Measurements from ENCODE around the gene ADD3. TPM values are rescaled to one million over a fixed set of nuclear protein-coding genes. Genes with fewer than 3 reads are reported as not detected.

ADD3 gene
- total RNA-seq, 1 donor from 2014 or later, result 128 TPM

DNA sequence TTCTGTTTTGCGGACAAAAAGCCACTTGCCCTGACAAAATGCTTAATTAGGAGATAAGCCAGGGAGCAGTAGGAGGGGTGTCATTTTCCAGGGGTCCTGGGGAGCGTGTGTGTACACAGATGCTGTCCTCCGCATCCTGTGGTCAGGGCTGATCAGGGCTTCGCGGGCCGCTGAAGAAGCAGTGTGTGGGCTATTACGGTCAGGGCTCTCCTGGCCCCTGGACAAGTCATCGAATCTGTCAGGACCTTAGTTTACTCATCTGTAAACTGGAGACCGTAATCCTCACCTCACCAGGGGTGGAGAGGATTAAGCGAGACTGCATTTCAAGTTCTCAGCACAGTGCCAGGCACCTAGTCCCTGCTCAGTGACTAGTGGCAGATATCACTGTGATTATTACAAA lies 173.7 kb downstream of the ADD3 start:
- Mint-ChIP-seq H3K4me3 (ENCODE audit: unreplicated experiment) (no peak overlapping the region), H3K36me3 (ENCODE audit: unreplicated experiment) (no peaks in the 10 kb centered on the region), H3K4me1 (ENCODE audit: unreplicated experiment) (no peaks in the 10 kb centered on the region), H3K27ac (ENCODE audit: unreplicated experiment) (no peak overlapping the region), H3K27me3 (ENCODE audit: unreplicated experiment) (peaks cover 19% of the 10 kb centered on the region), H3K9me3 (ENCODE audit: unreplicated experiment) (no peaks in the 10 kb centered on the region)
- TF ChIP-seq, protein P1, sequence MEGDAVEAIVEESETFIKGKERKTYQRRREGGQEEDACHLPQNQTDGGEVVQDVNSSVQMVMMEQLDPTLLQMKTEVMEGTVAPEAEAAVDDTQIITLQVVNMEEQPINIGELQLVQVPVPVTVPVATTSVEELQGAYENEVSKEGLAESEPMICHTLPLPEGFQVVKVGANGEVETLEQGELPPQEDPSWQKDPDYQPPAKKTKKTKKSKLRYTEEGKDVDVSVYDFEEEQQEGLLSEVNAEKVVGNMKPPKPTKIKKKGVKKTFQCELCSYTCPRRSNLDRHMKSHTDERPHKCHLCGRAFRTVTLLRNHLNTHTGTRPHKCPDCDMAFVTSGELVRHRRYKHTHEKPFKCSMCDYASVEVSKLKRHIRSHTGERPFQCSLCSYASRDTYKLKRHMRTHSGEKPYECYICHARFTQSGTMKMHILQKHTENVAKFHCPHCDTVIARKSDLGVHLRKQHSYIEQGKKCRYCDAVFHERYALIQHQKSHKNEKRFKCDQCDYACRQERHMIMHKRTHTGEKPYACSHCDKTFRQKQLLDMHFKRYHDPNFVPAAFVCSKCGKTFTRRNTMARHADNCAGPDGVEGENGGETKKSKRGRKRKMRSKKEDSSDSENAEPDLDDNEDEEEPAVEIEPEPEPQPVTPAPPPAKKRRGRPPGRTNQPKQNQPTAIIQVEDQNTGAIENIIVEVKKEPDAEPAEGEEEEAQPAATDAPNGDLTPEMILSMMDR (IDR thresholded peaks at IDR 0.05), result no peak
- DNase-seq (ENCODE audit: extremely low spot score, unreplicated experiment), result peak; percentile 51

DNA sequence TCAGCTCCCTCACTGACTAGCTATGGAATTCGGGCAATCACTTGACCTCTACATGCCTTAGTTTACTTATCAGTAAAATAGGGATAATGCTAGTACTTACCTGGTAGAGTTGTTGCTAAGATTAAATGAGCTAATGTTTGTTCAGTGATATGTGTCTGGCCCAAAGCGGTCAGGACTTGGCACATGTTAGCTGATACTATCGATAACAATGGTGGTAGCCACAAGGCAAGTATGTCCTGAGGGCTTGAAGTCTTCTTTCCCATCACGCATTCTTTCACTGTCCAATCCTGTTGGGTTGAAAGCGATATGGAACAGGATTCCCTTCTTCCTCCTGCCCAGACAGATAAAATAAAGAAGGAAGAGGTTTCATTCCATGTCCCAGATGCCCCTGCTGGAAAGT lies 174.1 kb downstream of the ADD3 start:
- TF ChIP-seq, protein P1 (IDR thresholded peaks at IDR 0.05), result no peak
- no peak overlapping the region for H3K27ac Mint-ChIP-seq (ENCODE audit: unreplicated experiment)
- no peak overlapping the region for H3K4me3 Mint-ChIP-seq (ENCODE audit: unreplicated experiment)
- H3K36me3 Mint-ChIP-seq (ENCODE audit: unreplicated experiment), result no peaks in the 10 kb centered on the region
- no peak for DNase-seq (ENCODE audit: extremely low spot score, unreplicated experiment)
- H3K9me3 Mint-ChIP-seq (ENCODE audit: unreplicated experiment), result no peaks in the 10 kb centered on the region
- H3K4me1 Mint-ChIP-seq (ENCODE audit: unreplicated experiment), result no peaks in the 10 kb centered on the region
- H3K27me3 Mint-ChIP-seq (ENCODE audit: unreplicated experiment), result peaks cover 23% of the 10 kb centered on the region

DNA sequence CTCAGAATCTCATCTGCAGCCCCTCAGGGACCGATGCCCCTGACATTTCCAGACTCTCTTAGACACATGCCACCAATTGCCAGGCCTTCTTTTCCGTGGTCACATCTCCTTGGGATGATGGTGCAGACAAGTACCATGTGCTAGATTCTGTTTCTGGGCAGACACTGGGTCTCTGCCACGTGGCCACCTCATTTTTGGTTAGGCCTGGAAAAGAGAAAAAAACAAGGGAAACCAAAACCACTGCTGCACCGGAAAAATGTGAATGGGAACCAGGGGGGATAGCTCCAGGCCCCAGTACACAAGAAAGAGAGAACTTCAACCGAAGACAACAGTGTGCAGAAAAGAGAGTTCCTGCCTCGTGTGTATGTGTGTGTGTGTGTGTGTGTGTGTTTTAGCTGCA lies 176.6 kb downstream of the ADD3 start:
- Mint-ChIP-seq H3K27me3 (ENCODE audit: unreplicated experiment) (peaks cover 24% of the 10 kb centered on the region), H3K4me3 (ENCODE audit: unreplicated experiment) (no peak overlapping the region), H3K9me3 (ENCODE audit: unreplicated experiment) (no peaks in the 10 kb centered on the region), H3K36me3 (ENCODE audit: unreplicated experiment) (no peaks in the 10 kb centered on the region), H3K27ac (ENCODE audit: unreplicated experiment) (no peak overlapping the region), H3K4me1 (ENCODE audit: unreplicated experiment) (no peaks in the 10 kb centered on the region)
- peak; percentile 25 for DNase-seq (ENCODE audit: extremely low spot score, unreplicated experiment)
- TF ChIP-seq, protein P1 (IDR thresholded peaks at IDR 0.05), result no peak

Other genes with a start within 250 kb of the ADD3 start
- gene XPNPEP1, start 84.5 kb upstream of the ADD3 start, total RNA-seq, result 74.5 and 86.5 TPM in 2 replicates
- 31.9 and 32.2 TPM in 2 replicates for gene MXI1, start 199.6 kb downstream of the ADD3 start, total RNA-seq

Measured in osteocyte (in vitro differentiated cells).